ENCODE measurements around the gene NCOR1. TPM values are rescaled to one million over a fixed set of nuclear protein-coding genes. Genes with fewer than 3 reads are reported as not detected.

Gene NCOR1
- polyA plus RNA-seq, 1 of the 3 experiments (the other 2 are of a cell fraction): 42.1 TPM

- CTCF ChIA-PET: interaction anchor here (1.2 to 6.1 kb wide), 2 partner anchors 10 to 51 kb away, joined by 3 to 42 read pairs; partner anchors contain the start of gene ADORA2B
- Histone ChIP-seq H3K36me3 (replicated peaks in 1 of 2; ENCODE audit: control insufficient read depth in 1 of 2, insufficient read depth in 2 of 2, low read length in 1 of 2) (peaks cover 9 to 34% of the 10 kb centered on the region in 2 experiments), H3K4me2 (no peak overlapping the region), H3K4me3 (ENCODE audit: low read depth in 2 of 2, low read length in 1 of 2) (no peak overlapping the region), H4K20me1 (ENCODE audit: insufficient read depth) (peaks cover 5% of the 10 kb centered on the region; the same call in 1 of the 2 replicates), H3K27me3 (ENCODE audit: insufficient read depth) (no peaks in the 10 kb centered on the region), H3K27ac (ENCODE audit: low read depth in 2 of 2, low read length in 1 of 2) (no peak overlapping the region), H3K4me1 (ENCODE audit: control insufficient read depth in 1 of 2, insufficient read depth in 2 of 2, low read depth in 1 of 2, low read length in 1 of 2) (peaks cover 0 to 6% of the 10 kb centered on the region in 2 experiments; a peak in 2 of 4 replicates), H3K9me3 (no peaks in the 10 kb centered on the region), H3K79me2 (ENCODE audit: insufficient read depth) (peaks cover 43% of the 10 kb centered on the region), H3K9ac (no peak overlapping the region), H3K9me2 (no peaks in the 10 kb centered on the region), H3F3A (replicated peaks; ENCODE audit: insufficient read depth) (peaks cover 9% of the 10 kb centered on the region), H2AFZ (ENCODE audit: low read depth) (no peak overlapping the region)
- 79% methylated on average over 6 of the region's 6 CpGs for WGBS (ENCODE audit: low lambda C conversion rate)
- DNase-seq: no peak
- TF ChIP-seq ZBTB33 (IDR thresholded peaks at IDR 0.05; ENCODE audit: borderline replicate concordance, low read depth): no peak
- no peak for TF ChIP-seq ELF1 (IDR thresholded peaks at IDR 0.05)
- no peak for TF ChIP-seq NRF1 (IDR thresholded peaks at IDR 0.05; ENCODE audit: low read depth, low read length)
- no peak for TF ChIP-seq RFX5 (IDR thresholded peaks at IDR 0.05; ENCODE audit: low read length)
- no peak for TF ChIP-seq MXI1 (IDR thresholded peaks at IDR 0.05; ENCODE audit: low read depth, low read length)
- TF ChIP-seq, protein P1, sequence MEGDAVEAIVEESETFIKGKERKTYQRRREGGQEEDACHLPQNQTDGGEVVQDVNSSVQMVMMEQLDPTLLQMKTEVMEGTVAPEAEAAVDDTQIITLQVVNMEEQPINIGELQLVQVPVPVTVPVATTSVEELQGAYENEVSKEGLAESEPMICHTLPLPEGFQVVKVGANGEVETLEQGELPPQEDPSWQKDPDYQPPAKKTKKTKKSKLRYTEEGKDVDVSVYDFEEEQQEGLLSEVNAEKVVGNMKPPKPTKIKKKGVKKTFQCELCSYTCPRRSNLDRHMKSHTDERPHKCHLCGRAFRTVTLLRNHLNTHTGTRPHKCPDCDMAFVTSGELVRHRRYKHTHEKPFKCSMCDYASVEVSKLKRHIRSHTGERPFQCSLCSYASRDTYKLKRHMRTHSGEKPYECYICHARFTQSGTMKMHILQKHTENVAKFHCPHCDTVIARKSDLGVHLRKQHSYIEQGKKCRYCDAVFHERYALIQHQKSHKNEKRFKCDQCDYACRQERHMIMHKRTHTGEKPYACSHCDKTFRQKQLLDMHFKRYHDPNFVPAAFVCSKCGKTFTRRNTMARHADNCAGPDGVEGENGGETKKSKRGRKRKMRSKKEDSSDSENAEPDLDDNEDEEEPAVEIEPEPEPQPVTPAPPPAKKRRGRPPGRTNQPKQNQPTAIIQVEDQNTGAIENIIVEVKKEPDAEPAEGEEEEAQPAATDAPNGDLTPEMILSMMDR (IDR thresholded peaks at IDR 0.05): no peak
- no peak for TF ChIP-seq SIN3A (IDR thresholded peaks at IDR 0.05; ENCODE audit: borderline replicate concordance, low read depth, low read length)
- TF ChIP-seq RAD21 (IDR thresholded peaks at IDR 0.05; ENCODE audit: low read length): no peak
- TF ChIP-seq, protein P2, sequence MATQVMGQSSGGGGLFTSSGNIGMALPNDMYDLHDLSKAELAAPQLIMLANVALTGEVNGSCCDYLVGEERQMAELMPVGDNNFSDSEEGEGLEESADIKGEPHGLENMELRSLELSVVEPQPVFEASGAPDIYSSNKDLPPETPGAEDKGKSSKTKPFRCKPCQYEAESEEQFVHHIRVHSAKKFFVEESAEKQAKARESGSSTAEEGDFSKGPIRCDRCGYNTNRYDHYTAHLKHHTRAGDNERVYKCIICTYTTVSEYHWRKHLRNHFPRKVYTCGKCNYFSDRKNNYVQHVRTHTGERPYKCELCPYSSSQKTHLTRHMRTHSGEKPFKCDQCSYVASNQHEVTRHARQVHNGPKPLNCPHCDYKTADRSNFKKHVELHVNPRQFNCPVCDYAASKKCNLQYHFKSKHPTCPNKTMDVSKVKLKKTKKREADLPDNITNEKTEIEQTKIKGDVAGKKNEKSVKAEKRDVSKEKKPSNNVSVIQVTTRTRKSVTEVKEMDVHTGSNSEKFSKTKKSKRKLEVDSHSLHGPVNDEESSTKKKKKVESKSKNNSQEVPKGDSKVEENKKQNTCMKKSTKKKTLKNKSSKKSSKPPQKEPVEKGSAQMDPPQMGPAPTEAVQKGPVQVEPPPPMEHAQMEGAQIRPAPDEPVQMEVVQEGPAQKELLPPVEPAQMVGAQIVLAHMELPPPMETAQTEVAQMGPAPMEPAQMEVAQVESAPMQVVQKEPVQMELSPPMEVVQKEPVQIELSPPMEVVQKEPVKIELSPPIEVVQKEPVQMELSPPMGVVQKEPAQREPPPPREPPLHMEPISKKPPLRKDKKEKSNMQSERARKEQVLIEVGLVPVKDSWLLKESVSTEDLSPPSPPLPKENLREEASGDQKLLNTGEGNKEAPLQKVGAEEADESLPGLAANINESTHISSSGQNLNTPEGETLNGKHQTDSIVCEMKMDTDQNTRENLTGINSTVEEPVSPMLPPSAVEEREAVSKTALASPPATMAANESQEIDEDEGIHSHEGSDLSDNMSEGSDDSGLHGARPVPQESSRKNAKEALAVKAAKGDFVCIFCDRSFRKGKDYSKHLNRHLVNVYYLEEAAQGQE (IDR thresholded peaks at IDR 0.05; ENCODE audit: low read depth, low read length): no peak
- TF ChIP-seq EZH2phosphoT487 (IDR thresholded peaks at IDR 0.05; ENCODE audit: borderline replicate concordance, low read depth): no peak
- TF ChIP-seq YY1 (IDR thresholded peaks at IDR 0.05; ENCODE audit: low read depth): no peak
- no peak for TF ChIP-seq IRF3 (IDR thresholded peaks at IDR 0.05; ENCODE audit: low read depth, low read length)
- no peak for TF ChIP-seq JUND (IDR thresholded peaks at IDR 0.05)
- no peak for TF ChIP-seq FOXJ3 (CRISPR knock-in tag; IDR thresholded peaks at IDR 0.05)
- no peak for TF ChIP-seq TEAD4 (IDR thresholded peaks at IDR 0.05; ENCODE audit: borderline replicate concordance, insufficient read depth)
- no peak for TF ChIP-seq GATA2 (CRISPR knock-in tag; IDR thresholded peaks at IDR 0.05)
- TF ChIP-seq RCOR1 (IDR thresholded peaks at IDR 0.05; ENCODE audit: low read length): no peak
- POLR2A ChIA-PET: no interaction called here
These were observed 219.0 kb downstream of the NCOR1 start for GRCh38 chr17:15996322-15996721.
